Stimulated activated CD4-positive, alpha-beta T cell treated with anti-CD3 and anti-CD28 coated beads, Interleukin-1b, Interleukin-23, amount 100 ng/mL, for 4 hours (primary cell): ENCODE results near the gene FKRP.

Experiments used
- DNase-seq, 2 donors: peaks; one replicate each; pipeline ENCODE4 v3.0.0-alpha.2; 2020; ENCODE audit warnings: low read depth in 2 of 2

Gene FKRP

GRCh38 chr19:46732172-46732938, 13.5 kb upstream of the FKRP start:
- DNase-seq: no peak

GRCh38 chr19:46732966-46733689, 12.7 kb upstream of the FKRP start:
- no peak for DNase-seq

DNA sequence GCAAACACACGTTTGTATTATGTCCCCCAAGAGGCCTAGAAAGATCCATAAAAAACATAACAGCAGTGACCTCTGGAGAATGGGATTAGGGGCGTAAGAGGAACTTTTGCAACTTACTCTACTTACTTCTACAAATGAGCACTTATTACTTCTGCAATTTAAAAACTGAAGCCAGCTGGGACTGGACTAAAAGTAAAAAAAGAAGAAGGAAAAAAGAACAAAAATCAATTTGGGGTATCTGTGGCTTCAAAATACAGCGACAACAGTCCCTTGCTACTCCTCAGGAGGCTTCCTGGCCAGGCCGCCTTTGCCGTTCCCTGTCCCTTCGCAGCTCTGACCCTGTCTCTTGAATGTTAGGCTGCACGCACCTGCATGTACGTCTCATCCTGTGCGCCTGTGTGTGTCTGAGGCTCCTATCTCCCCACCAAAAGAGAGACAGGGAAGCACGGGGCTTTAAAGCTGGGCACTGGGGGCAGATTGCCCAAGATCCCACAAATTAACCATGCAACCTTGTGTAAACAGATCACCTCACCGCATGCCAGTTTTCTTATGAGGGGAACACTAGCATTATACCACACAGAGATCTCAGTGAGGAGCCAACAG, 12.1 kb upstream of the FKRP start:
- no peak for DNase-seq

GRCh38 chr19:46736531-46737297, 9.1 kb upstream of the FKRP start:
- DNase-seq: no peak

DNA sequence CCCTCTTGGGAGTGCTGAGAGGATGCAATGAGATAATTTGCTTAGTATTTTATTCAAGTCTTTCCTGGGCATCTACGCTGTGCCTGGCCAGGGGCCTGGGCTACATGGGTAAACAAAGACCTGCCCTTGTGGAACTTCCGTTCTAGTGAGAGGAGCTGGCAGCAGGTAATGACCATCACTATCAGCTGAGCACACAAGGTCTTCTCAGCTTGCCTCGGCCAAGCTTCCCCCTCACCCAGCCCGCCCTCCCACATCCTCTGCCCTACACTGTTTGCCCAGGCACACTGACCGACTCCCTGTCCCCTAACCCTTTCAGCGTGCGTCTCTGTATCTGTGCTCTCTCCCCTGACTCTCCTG, 8.6 kb upstream of the FKRP start:
- DNase-seq: no peak

DNA sequence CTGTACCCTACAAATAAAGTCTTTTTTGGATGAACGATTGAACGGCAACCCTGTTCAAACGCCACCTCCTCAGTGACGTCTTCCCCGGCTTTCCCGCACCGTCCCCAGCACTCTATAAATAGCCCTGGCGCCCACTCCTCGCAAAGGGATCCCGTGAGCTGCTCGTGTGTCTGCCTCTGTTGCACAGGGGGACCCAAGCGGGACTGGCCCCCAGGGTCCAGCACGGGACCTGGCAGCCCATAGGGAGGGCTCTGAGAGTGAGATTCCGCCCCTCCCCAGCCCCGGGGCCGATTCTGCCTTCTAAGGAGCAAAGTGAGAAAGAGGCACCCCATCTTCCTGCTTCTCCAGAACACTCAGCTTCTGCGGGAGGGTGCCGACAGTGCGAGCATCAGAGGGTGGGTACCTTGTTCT, 8.1 kb upstream of the FKRP start:
- DNase-seq: no peak

GRCh38 chr19:46739290-46739771, 6.5 kb upstream of the FKRP start:
- no peak for DNase-seq

GRCh38 chr19:46741447-46741846, 4.4 kb upstream of the FKRP start:
- no peak for DNase-seq

DNA sequence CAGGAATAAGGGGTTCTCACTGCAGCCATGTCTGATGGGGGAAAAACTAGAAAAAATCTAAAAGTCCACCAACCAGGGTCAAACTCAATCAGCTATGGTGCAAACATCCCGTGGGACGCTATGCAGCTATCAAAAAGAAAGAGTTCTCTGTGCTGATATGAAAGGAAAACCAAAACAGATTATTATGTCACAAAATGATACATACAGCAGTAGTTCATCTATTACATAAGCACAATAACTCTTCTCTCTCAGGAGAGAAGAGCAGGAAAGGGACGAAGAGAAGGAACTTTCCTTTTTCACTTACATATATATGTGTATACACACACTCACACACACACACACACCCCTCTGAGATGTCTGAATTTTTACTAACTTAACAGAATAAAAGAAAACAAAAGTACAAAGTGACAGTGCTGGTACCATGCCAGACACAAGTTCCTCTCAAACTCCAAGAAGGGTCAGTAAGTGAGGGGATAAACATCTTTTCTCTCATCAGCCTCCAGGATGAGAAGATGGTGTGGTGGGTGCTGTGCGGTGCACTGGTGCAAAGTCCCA, 2.9 kb upstream of the FKRP start:
- DNase-seq: no peak

DNA sequence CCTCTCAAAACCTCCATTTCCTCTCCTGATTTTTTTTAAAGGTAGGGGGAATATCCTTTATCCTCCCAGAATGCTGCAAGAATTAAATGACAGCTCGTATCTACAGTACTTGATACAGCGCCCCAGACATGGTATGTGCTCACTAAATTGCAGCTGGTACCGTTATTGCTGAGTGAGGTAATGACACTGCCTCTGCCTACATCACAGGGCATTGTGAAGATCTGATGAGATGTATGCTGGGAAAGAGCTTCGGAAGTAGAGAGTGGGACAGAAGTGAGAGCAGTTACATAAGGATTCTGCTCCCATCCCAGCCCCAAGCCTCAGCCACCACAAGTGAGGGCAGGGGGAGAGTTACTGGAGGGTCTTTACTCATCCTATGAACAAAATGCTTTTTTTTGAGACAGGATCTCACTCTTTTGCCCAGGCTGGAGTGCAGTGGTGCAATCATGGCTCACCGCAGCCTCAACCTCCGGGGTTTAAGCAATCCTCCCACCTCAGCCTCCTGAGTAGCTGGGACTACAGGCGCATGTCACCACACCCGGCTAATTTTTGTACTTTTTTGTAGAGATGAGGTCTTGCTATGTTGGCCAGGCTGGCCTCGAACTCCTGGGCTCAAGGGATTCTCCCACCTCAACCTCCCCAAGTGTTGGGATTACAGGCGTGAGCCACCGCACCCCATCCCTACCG, 1.7 kb upstream of the FKRP start:
- DNase-seq: no peak

- no peak for DNase-seq
Measured at GRCh38 chr19:46745030-46745429, 827 bp upstream of the FKRP start.

DNA sequence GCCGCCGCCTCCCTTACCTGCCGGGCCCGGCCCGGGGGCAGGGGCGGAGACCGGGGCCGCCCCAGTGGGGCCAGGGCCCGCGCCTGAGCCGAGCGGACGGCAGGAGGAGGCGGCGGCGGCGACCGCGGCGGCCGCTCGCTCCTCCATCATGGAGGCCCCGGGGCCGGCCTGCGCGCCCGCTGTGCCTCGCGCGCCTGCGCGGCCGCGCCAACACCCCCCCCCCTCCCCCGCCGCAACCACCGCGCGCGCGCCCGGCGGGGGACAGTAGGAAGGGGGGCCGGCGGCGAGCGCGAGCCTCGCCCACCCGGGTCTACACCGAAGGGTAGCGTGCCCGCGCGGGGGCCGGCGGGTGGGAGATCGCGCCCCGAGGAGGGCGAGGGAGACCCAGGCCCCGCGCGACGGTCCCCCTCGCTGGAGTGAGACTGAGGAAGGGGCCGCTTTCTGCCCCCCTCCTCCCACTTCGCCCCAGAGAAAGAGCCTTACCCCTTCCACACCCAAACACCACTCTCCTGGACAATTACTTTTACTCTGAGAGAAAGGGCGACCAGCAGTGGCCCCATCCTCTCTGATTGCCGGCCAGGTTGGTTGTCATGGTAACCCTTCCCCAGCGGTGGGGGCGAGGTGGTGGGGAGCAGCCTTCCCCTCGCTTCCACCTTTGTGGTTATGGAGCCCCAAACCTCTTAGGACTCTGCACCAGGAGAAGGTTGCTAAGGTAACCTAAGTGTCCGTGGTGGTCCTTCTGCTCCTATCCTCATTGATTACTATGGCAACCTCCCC, 612 bp downstream of the FKRP start, which contains the start of gene STRN4:
TSS of gene STRN4 (minus strand) at position 170 of the 777 bp plus-strand sequence. CDS start at position 150, 20 bp downstream.
- peak; percentile 49 to 64 for DNase-seq

DNA sequence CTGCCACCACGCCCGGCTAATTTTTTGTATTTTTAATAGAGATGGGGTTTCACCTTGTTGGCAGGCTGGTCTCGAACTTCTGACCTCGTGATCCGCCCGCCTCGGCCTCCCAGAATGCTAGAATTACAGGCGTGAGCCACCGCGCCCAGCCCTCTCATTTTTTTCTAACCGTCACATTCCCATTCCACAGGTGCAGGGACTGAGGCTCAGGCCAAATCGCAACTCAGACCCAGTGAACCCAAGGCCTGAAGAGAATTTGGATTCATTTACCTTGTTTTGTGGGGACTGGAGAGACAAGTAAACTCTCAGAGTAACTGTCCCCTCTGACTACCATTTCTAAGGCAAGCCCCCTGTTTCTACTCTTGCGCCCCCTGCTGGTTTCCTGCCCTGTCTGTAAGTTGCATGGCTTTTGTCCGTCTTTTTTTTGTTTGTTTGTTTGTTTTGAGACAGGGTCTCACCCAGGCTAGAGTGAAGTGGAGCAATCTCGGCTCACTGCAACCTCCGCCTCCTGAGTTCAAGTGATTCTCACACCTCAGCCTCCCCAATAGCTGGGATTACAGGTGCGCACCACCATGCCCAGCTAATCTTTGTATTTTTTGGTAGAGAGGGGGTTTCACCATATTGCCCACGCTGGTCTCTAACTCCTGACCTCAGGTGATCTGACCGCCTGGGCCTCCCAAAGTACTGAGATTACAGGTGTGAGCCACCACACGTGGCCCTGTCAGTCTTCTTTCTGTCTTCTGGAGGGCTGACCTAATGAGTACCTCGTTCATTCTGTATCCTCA, 2.7 kb downstream of the FKRP start:
- peak; percentile 73 to 75 for DNase-seq

DNA sequence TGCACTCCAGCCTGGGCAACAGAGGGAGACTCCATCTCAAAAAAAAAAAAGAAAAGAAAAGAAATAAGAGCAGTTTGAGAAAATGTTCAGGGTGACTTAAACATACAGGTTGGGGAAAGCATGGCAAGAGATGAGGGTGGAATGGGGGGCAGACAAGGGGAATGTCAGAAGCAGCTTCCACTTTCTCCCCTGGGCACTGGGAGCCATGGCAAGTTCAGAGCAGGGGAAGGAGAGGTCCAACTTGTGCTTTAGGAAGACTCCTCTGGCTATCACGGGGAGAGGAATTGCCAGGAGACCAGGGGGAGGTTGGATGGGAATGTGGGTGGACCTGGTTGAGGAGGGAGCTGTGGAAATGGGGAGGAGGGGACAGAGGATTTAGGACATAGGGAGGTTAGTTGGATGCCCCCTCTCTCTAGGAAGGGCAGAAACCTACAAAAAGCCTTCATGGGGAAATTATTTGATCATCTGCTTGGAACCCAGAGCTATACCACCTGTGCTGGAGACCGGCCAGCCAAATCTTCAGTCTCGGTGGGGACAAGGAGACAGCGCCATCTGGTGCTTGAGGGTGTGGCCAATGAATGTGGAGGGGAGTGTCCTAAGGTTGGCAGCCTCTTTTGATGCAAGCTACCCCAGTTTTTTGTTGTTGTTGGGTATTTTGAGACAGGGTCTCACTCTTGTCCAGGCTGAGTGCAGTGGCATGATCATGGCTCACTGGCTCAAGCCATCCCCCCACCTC, 7.7 kb downstream of the FKRP start:
- peak; percentile 46 to 52 for DNase-seq

DNA sequence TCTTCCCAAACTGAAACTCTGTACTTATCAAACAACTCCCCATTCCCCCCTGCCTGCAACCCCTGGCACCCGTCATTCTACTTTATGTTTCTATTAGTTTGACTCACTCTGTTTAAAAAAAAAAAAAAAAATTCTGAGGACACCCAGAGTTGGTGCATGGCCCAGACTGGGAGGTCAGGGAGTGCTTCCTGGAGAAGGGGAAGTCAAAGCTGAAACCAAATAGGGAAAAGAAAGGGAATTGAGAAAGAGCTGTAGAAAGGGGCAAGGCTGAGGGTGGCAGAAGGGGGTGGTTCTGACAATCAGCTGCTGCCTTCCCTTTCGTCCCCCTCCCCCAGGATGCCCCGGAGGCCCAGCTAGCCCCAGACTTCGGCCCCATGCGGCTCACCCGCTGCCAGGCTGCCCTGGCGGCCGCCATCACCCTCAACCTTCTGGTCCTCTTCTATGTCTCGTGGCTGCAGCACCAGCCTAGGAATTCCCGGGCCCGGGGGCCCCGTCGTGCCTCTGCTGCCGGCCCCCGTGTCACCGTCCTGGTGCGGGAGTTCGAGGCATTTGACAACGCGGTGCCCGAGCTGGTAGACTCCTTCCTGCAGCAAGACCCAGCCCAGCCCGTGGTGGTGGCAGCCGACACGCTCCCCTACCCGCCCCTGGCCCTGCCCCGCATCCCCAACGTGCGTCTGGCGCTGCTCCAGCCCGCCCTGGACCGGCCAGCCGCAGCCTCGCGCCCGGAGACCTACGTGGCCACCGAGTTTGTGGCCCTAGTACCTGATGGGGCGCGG, 9.4 kb downstream of the FKRP start:
- no peak for DNase-seq

GRCh38 chr19:46755853-46756543, 10.1 kb downstream of the FKRP start:
- no peak for DNase-seq

DNA sequence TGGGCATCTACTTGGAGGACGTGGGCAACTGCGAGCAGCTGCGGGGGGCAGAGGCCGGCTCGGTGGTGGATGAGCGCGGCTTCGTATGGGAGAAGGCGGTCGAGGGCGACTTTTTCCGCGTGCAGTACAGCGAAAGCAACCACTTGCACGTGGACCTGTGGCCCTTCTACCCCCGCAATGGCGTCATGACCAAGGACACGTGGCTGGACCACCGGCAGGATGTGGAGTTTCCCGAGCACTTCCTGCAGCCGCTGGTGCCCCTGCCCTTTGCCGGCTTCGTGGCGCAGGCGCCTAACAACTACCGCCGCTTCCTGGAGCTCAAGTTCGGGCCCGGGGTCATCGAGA, 10.7 kb downstream of the FKRP start:
- no peak for DNase-seq
